ACC112 (cell line): Measurements from ENCODE around the gene CAPZB.

Source experiments
- H2AFZ ChIP-seq: fragments of 200-600 bp; sonication (generic); one replicate; pipeline ENCODE4 v1.6.0; 2017; ENCODE audit warnings: antibody characterized with exemption, low read length; ENCODE audit not compliant: unreplicated experiment
- H3K27ac ChIP-seq: fragments of 200-600 bp; sonication (generic); 2 replicates; pipeline ENCODE4 v1.5.1; 2014; ENCODE audit warnings: low read depth, mild to moderate bottlenecking, antibody characterized with exemption, low read length, moderate library complexity
- H3K27me3 ChIP-seq: fragments of 200-600 bp; sonication (generic); 2 replicates; pipeline ENCODE4 v1.6.1; 2014; ENCODE audit warnings: mild to moderate bottlenecking, antibody characterized with exemption, low read length, moderate library complexity, mixed read lengths; ENCODE audit not compliant: insufficient read depth
- H3K36me3 ChIP-seq: fragments of 200-600 bp; sonication (generic); 2 replicates; pipeline ENCODE4 v1.6.1; 2016; ENCODE audit warnings: mild to moderate bottlenecking, antibody characterized with exemption, low read length, moderate library complexity, mixed read lengths; ENCODE audit not compliant: insufficient read depth
- H3K4me1 ChIP-seq: fragments of 200-600 bp; sonication (generic); one replicate; pipeline ENCODE4 v1.6.1; 2016; ENCODE audit warnings: low read length, mixed read lengths; ENCODE audit not compliant: insufficient read depth, unreplicated experiment, control insufficient read depth
- H3K4me3 ChIP-seq: fragments of 200-600 bp; sonication (generic); 2 replicates; pipeline ENCODE4 v1.5.1; 2014; ENCODE audit warnings: mild to moderate bottlenecking, low read depth, low read length
- H3K79me2 ChIP-seq: fragments of 200-600 bp; sonication (generic); one replicate; pipeline ENCODE4 v1.6.0; 2016; ENCODE audit warnings: low read length; ENCODE audit not compliant: control insufficient read depth, unreplicated experiment, insufficient read depth

CAPZB gene

DNA sequence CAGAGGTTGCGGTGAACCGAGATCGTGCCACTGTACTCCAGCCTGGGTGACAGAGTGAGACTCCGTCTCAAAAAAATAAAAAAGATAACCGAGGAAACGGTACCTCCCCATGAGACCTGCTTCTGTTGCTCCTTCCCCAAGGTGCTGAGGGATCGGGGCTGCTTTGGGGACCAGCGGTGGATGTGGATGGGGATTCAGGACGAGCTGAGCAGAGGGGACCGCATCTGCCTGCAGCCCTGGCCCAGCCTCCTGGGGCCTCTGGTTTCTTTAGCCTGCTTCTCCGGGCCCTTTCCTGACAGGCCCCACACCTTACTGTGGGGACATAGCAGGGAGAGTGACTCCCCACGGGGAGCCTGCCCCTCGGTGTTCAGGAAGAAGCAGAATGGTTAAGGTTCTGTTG is 156.2 kb downstream of the CAPZB start:
- H3K36me3 ChIP-seq: peaks cover 6% of the 10 kb centered on the region; the same call in 1 of the 2 replicates
- H3K27me3 ChIP-seq: no peaks in the 10 kb centered on the region
- no peak overlapping the region for H3K4me3 ChIP-seq
- H3K4me1 ChIP-seq: no peaks in the 10 kb centered on the region
- H3K79me2 ChIP-seq: no peaks in the 10 kb centered on the region
- H3K27ac ChIP-seq: no peak overlapping the region
- H2AFZ ChIP-seq: no peak overlapping the region

DNA sequence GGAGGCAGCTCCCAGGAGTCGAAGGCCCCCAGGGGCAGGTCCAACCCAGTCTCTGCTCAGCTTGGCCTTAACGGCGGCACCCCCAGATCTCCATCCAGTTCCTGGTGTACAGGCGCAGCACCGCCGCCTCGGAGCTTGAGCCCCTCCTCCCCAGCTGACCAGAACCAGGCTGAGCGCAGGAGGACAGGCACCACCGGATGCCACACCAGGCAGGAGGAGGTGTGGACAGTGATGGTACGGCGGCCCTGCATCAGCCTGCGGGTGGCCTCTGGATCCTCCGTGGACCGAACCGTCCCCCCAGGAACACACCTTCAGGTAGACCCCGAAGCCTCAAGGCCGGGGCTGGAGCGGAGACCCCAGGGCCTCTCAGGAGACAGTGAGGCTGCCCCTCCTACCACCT is 156.9 kb downstream of the CAPZB start:
- no peaks in the 10 kb centered on the region for H3K79me2 ChIP-seq
- H3K4me1 ChIP-seq: no peaks in the 10 kb centered on the region
- H2AFZ ChIP-seq: no peak overlapping the region
- H3K27me3 ChIP-seq: no peaks in the 10 kb centered on the region
- H3K27ac ChIP-seq: no peak overlapping the region
- H3K4me3 ChIP-seq: no peak overlapping the region
- H3K36me3 ChIP-seq: peaks cover 13% of the 10 kb centered on the region; the same call in 1 of the 2 replicates

DNA sequence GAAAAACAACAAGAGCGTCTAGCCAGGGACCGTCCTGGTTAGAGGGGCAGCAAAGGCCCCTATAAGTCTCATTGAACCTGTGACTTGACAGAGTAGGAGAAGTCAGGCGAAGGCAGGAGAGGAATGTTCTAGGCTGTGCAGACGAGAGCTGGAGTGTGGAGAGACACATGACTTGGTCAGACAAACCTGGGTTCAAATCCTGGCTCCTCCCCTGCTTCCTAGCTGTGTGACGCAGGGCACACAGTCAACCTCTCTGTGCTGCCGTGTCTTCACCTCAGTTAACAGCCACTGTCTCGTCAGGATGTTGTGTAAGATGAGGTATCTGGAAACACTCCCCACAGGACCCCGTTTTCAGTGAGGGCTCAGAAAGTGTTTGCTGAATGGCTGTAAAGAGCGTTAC is 157.6 kb downstream of the CAPZB start:
- no peak overlapping the region for H2AFZ ChIP-seq
- no peak overlapping the region for H3K27ac ChIP-seq
- no peaks in the 10 kb centered on the region for H3K27me3 ChIP-seq
- H3K4me3 ChIP-seq: no peak overlapping the region
- no peaks in the 10 kb centered on the region for H3K4me1 ChIP-seq
- H3K36me3 ChIP-seq: peaks cover 13% of the 10 kb centered on the region; the same call in 1 of the 2 replicates
- H3K79me2 ChIP-seq: no peaks in the 10 kb centered on the region

DNA sequence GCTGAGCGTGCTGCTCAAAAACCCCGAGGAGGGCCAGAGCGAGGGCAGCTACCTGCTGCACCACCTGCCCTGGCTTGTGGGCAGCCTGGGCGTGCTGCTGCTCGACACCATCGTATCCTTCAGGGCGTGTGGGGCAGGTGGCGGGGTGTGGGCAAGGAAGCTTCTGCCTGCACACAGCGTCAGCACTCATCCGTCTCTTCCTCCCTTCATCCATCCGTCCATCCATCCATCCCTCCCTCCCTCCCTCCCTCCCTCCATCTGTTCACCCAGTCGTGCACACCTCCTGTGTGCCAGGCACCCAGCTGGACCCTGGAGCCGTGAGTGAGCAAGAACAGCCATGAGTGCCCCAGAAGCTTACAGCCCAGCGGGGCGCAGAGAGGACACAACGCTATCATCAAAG is 158.0 kb downstream of the CAPZB start:
- Histone ChIP-seq H3K79me2 (no peaks in the 10 kb centered on the region), H2AFZ (no peak overlapping the region), H3K4me1 (no peaks in the 10 kb centered on the region), H3K27ac (no peak overlapping the region), H3K4me3 (no peak overlapping the region), H3K27me3 (no peaks in the 10 kb centered on the region), H3K36me3 (peaks cover 13% of the 10 kb centered on the region; the same call in 1 of the 2 replicates)

DNA sequence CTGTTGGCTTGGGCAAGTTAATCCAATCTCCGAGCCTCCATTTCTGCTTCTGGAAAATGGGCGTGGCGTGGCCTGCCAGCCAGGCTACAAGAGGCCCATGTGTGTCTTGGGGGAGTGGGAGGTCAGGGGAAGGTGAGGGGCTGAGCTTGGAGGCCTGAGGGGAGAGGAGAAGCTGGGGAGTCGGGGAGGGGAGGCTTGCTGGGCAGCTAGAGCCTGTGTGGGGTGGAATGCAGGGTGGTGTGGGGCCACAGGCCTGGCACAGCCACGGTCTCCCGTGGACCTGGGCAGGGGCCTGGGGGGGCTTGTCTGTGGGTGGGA is 158.6 kb downstream of the CAPZB start:
- H3K4me1 ChIP-seq: no peaks in the 10 kb centered on the region
- H3K36me3 ChIP-seq: peaks cover 13% of the 10 kb centered on the region; the same call in 1 of the 2 replicates
- H2AFZ ChIP-seq: no peak overlapping the region
- no peaks in the 10 kb centered on the region for H3K27me3 ChIP-seq
- no peak overlapping the region for H3K27ac ChIP-seq
- H3K79me2 ChIP-seq: peaks cover 2% of the 10 kb centered on the region
- no peak overlapping the region for H3K4me3 ChIP-seq

DNA sequence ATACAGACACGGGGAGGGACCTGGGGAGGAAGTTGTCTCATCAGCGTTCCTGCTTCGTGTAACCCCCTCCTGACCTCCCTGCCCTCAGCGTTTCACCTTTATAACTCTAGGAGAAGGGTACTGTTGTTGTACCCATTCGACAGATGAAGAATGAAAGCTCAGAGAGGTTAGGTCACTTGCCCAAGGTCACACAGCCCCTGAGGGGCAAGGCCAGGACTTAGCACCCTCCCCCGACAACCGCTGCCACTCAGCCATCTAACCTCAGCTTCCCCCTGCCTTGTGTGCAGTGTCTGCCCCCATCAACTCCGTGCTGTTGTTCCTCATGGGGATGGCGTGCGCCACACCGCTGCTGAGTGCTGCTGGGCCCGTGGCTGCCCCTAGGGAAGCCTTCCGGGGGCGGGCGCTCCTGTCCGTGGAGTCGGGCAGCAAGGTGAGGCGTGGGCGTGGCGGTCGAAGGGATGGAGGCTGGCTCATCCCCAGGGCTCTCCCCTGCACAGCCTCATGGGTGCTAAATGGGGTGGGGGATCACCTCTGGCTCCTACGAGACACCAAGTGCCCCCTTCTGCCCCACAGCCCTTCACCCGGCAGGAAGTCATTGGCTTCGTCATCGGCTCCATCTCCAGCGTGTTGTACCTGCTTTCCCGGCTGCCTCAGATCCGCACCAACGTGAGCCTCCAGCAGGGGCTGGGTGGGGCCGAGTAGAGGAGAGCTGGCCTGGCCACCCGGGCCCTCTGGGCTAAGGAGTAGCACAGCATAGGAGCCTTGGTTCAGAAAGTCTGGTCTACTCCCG is 159.2 kb downstream of the CAPZB start:
- H3K4me1 ChIP-seq: no peaks in the 10 kb centered on the region

DNA sequence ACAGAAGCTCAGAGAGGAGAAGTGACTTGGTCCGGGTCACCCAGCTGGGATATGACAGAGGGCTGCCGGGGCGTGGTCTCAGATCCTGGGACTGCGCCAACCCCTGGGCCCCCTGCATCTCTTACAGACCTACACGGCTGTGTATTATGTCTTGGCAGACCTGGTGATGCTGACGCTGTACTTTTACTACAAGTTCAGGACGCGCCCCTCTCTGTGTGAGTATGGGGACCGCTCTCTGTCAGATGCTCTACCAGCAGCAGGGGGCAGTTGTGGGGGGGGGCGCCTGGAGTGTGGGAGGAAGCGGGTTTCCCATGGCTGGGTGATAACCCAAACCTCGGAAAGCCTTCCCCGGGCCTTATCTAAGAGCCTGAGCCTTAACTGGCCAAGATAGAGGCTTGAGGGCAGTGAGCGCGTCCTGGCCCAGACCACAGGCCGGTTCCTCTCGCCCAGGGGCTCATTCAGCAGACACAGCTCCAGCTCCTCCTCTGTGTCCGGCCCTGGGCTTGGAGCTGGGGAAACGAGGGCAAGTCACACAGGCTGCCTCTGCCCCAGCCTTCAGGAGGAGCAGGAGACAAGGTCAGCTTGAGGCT is 159.9 kb downstream of the CAPZB start:
- peaks cover 13% of the 10 kb centered on the region; the same call in 1 of the 2 replicates for H3K36me3 ChIP-seq

More for the DNA sequence above, 159.2 kb downstream of the CAPZB start:
- Histone ChIP-seq H3K4me3 (no peak overlapping the region), H2AFZ (no peak overlapping the region), H3K27me3 (no peaks in the 10 kb centered on the region), H3K79me2 (peaks cover 4% of the 10 kb centered on the region), H3K27ac (no peak overlapping the region), H3K36me3 (peaks cover 13% of the 10 kb centered on the region; the same call in 1 of the 2 replicates)

DNA sequence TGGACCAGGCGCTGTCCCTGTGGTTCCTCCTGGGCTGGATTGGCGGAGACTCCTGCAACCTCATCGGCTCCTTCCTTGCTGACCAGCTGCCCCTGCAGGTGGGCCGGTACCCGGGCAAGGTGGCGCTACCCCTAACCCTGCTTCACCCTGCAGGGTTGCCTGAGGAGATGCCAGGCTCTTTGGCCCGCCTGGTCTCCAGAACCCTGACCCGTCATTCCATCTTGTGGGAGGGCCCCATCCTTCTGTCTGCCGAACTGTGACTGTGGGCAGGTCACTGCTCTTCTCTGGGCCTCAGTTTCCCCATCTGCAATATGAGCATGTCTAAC is 160.7 kb downstream of the CAPZB start:
- Histone ChIP-seq H2AFZ (no peak overlapping the region), H3K4me3 (no peak overlapping the region), H3K79me2 (peaks cover 5% of the 10 kb centered on the region), H3K27me3 (no peaks in the 10 kb centered on the region), H3K27ac (no peak overlapping the region), H3K4me1 (no peaks in the 10 kb centered on the region), H3K36me3 (peaks cover 13% of the 10 kb centered on the region; the same call in 1 of the 2 replicates)

More for the DNA sequence above, 159.9 kb downstream of the CAPZB start:
- Histone ChIP-seq H3K4me3 (no peak overlapping the region), H3K4me1 (no peaks in the 10 kb centered on the region), H3K27ac (no peak overlapping the region), H3K79me2 (peaks cover 5% of the 10 kb centered on the region), H2AFZ (no peak overlapping the region), H3K27me3 (no peaks in the 10 kb centered on the region)

DNA sequence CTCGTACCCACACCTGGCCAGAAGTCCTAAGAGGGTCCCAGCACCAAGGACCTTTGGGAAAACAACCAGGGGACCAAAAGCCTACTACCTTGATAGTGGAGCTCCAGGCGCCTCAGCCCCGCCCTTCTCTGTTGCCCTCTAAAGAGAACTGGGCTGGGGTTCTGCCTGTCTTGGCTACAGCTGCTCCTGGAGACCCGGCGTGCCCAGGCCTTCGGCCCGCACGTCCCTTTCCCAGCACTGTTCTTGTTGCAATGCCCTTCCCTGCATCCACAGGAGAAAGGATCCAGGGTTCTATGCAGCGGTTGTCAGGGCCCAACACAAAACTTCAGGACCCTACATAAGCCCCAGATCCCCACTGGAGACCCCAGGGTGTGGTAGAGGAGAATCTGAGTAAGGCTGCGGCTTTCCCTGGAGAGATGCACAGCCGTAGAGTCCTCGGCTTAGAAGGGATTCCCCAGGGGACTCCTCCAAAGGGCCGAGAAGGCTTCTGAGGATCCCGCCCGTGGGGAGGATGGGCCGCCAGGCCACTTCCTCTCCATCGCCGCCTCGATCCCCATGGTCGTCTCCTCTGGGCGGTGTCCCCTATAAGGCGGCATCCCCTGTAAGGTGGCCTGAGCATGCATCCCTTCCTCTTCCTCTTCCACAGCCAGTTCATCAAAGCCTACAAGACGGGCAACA is 161.2 kb downstream of the CAPZB start:
- Histone ChIP-seq H3K4me3 (no peak overlapping the region), H3K79me2 (peaks cover 9% of the 10 kb centered on the region), H2AFZ (no peak overlapping the region), H3K27me3 (no peaks in the 10 kb centered on the region), H3K4me1 (no peaks in the 10 kb centered on the region), H3K36me3 (peaks cover 16% of the 10 kb centered on the region; the same call in 1 of the 2 replicates), H3K27ac (no peak overlapping the region)

DNA sequence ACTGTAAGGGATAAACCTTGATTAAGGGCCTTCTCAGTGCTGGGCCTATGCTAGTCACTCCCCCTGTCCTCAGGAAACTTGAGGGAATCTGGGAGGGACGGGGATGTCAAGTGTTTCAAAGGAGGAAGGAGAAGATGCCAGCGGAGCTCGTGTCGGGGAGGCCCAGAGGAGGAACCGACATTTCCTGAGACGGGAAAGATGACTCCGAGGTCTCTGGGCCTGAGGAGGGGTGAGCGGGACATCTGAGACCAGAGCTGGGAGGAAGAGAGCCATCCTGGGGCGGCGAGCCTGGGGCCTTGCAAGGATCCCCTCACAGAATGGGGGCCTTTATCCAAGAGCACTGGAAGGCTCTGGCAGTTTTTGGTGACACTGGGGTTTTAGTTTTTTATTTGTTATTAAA is 162.9 kb downstream of the CAPZB start:
- Histone ChIP-seq H3K27ac (no peak overlapping the region), H3K4me3 (no peak overlapping the region), H3K27me3 (no peaks in the 10 kb centered on the region), H3K36me3 (peaks cover 25% of the 10 kb centered on the region; the same call in 1 of the 2 replicates), H3K4me1 (no peaks in the 10 kb centered on the region), H2AFZ (no peak overlapping the region), H3K79me2 (peaks cover 21% of the 10 kb centered on the region)
